Panc1 (cell line): ENCODE data around the gene MAPK10. TPM values are rescaled to one million over a fixed set of nuclear protein-coding genes. Genes with fewer than 3 reads are reported as not detected.

ENCODE experiments used
- ATAC-seq: fragments of 200-7000 bp; cut with Tn5 transposase; 2 replicates; pipeline ENCODE4 v1.9.1; 2020; ENCODE audit warnings: mild to moderate bottlenecking, moderate library complexity
- BruUV-seq: library from RNA; stranded (reverse); fragments of 400-500 nt; replicated peaks from 2 replicates; lab custom pipeline; 2021; lab: Mats Ljungman, UMichigan
- CTCF ChIA-PET: fragments of 300-600 bp; sonication (Branson Sonifier 250); formaldehyde crosslinking; loops from one replicate; lab custom pipeline; 2022; ENCODE audit warnings: antibody characterized with exemption; lab: Charles Lee
- POLR2A ChIA-PET: fragments of 300-600 bp; sonication (Branson Sonifier 250); formaldehyde crosslinking; loops from one replicate; lab custom pipeline; 2022; ENCODE audit warnings: antibody characterized with exemption; lab: Charles Lee
- DNase-seq: peaks from one replicate; pipeline ENCODE4 v3.0.0-alpha.2; 2010; ENCODE audit warnings: low read depth, low spot score
- H3K27ac ChIP-seq: 2 replicates; pipeline ENCODE4 v1.5.1; 2011; ENCODE audit warnings: mild to moderate bottlenecking, low read length, inconsistent platforms
- H3K27me3 ChIP-seq: fragments of 200-500 bp; sonication (Bioruptor generic); 2 replicates; pipeline ENCODE4 v1.6.0; 2014; ENCODE audit warnings: low read length, inconsistent platforms; ENCODE audit not compliant: control insufficient read depth, insufficient read depth
- H3K36me3 ChIP-seq: fragments of 200-500 bp; sonication (Bioruptor generic); 2 replicates; pipeline ENCODE4 v1.5.1; 2014; ENCODE audit warnings: inconsistent platforms, mild to moderate bottlenecking, low read length, moderate library complexity; ENCODE audit not compliant: control insufficient read depth, insufficient read depth
- H3K4me1 ChIP-seq: 2 replicates; pipeline ENCODE4 v1.5.1; 2011; ENCODE audit warnings: inconsistent platforms, mild to moderate bottlenecking, low read length, moderate library complexity; ENCODE audit not compliant: control insufficient read depth, insufficient read depth
- H3K4me3 ChIP-seq, 2 experiments: 2 replicates each; pipeline ENCODE4 v1.5.1; 2011 to 2012; ENCODE audit warnings: low read depth in 2 of 2, low read length in 2 of 2, mild to moderate bottlenecking in 2 of 2, inconsistent platforms in 1 of 2, moderate library complexity in 1 of 2
- H3K9me3 ChIP-seq: fragments of 200-500 bp; sonication (Bioruptor generic); 2 replicates; pipeline ENCODE4 v1.5.1; 2014; ENCODE audit warnings: low read depth, mild to moderate bottlenecking, inconsistent platforms, low read length, moderate library complexity; ENCODE audit not compliant: control insufficient read depth, insufficient read depth
- CTCF ChIP-seq: fragments of 450-650 bp; IDR thresholded peaks from 2 replicates; pipeline ENCODE4 v1.5.1; 2017; ENCODE audit warnings: mild to moderate bottlenecking
- POLR2AphosphoS5 ChIP-seq: IDR thresholded peaks from 2 replicates; pipeline ENCODE4 v1.6.1; 2012; ENCODE audit warnings: mild to moderate bottlenecking, low read depth, low read length, moderate library complexity
- REST ChIP-seq, 2 experiments: IDR thresholded peaks; 2 replicates each; pipeline ENCODE4 v1.6.1; 2011 to 2012; ENCODE audit warnings: low read depth in 2 of 2, control low read depth in 1 of 2, low read length in 1 of 2, mild to moderate bottlenecking in 1 of 2, moderate library complexity in 1 of 2; ENCODE audit not compliant: insufficient read depth in 1 of 2
- SIN3A ChIP-seq: IDR thresholded peaks from 2 replicates; pipeline ENCODE4 v1.6.1; 2012; ENCODE audit warnings: low read depth, mild to moderate bottlenecking, low read length, moderate library complexity, borderline replicate concordance; ENCODE audit not compliant: insufficient read depth
- TCF7L2 ChIP-seq: IDR thresholded peaks from 2 replicates; pipeline ENCODE4 v1.6.1; 2011; ENCODE audit warnings: mild to moderate bottlenecking, low read depth, low read length, inconsistent platforms
- in situ Hi-C: cut with HindIII; loops from 2 replicates; pipeline ENCODE4 v1.10.0; 2016; ENCODE audit warnings: low sequenced_read_pairs, low pct_unique_long_range_greater_than_20kb
- intact Hi-C: fragments of 100-400 bp; cut with micrococcal nuclease; formaldehyde crosslinking; loops from one replicate; pipeline ENCODE4 v1.10.0; 2022; ENCODE audit not compliant: unreplicated experiment
- total RNA-seq: library from RNA; stranded (reverse); gene quantifications from one replicate; pipeline ENCODE4 v1.2.1, GENCODE V29; 2021; ENCODE audit not compliant: unreplicated experiment

Gene MAPK10
- total RNA-seq, 1 experiment from 2014 or later = 0.85 TPM

- intact Hi-C loops (no loop called here), in situ Hi-C loops (no loop called here)
- no peak for ATAC-seq
- Histone ChIP-seq H3K4me3 (no peak overlapping the region), H3K4me1 (no peaks in the 10 kb centered on the region), H3K27me3 (no peaks in the 10 kb centered on the region), H3K36me3 (no peaks in the 10 kb centered on the region), H3K9me3 (no peaks in the 10 kb centered on the region), H3K27ac (no peak overlapping the region)
- CTCF ChIA-PET = no interaction called here
- TF ChIP-seq REST (IDR thresholded peaks at IDR 0.05; ENCODE audit: insufficient read depth in 1 of 2, low read depth in 2 of 2, low read length in 1 of 2) (no peak), SIN3A (no peak), CTCF (no peak), POLR2AphosphoS5 (no peak), TCF7L2 (no peak)
- POLR2A ChIA-PET = no interaction called here
- BruUV-seq = no TSS peak
- no peak for DNase-seq
These were observed 208.7 kb downstream of the MAPK10 start for GRCh38 chr4:86151196-86151595.

- Histone ChIP-seq H3K27ac (no peak overlapping the region), H3K27me3 (no peaks in the 10 kb centered on the region), H3K4me1 (no peaks in the 10 kb centered on the region), H3K4me3 (no peak overlapping the region), H3K36me3 (no peaks in the 10 kb centered on the region), H3K9me3 (no peaks in the 10 kb centered on the region)
- intact Hi-C loops (no loop called here), in situ Hi-C loops (no loop called here)
- ChIA-PET POLR2A (no interaction called here), CTCF (no interaction called here)
- DNase-seq (no peak), ATAC-seq (no peak)
- BruUV-seq = no TSS peak
- TF ChIP-seq POLR2AphosphoS5 (no peak), CTCF (no peak), SIN3A (no peak), REST (IDR thresholded peaks at IDR 0.05; ENCODE audit: insufficient read depth in 1 of 2, low read depth in 2 of 2, low read length in 1 of 2) (no peak), TCF7L2 (no peak)
These were observed 218.7 kb downstream of the MAPK10 start for GRCh38 chr4:86141161-86141560.
